NCI-H2029 (cell line): ENCODE data around the gene CCR7.

Source experiments
- DNase-seq: peaks from one replicate; lab custom pipeline; 2025; lab: John Stamatoyannopoulos, UW

The CCR7 gene, protein sequence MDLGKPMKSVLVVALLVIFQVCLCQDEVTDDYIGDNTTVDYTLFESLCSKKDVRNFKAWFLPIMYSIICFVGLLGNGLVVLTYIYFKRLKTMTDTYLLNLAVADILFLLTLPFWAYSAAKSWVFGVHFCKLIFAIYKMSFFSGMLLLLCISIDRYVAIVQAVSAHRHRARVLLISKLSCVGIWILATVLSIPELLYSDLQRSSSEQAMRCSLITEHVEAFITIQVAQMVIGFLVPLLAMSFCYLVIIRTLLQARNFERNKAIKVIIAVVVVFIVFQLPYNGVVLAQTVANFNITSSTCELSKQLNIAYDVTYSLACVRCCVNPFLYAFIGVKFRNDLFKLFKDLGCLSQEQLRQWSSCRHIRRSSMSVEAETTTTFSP

DNA sequence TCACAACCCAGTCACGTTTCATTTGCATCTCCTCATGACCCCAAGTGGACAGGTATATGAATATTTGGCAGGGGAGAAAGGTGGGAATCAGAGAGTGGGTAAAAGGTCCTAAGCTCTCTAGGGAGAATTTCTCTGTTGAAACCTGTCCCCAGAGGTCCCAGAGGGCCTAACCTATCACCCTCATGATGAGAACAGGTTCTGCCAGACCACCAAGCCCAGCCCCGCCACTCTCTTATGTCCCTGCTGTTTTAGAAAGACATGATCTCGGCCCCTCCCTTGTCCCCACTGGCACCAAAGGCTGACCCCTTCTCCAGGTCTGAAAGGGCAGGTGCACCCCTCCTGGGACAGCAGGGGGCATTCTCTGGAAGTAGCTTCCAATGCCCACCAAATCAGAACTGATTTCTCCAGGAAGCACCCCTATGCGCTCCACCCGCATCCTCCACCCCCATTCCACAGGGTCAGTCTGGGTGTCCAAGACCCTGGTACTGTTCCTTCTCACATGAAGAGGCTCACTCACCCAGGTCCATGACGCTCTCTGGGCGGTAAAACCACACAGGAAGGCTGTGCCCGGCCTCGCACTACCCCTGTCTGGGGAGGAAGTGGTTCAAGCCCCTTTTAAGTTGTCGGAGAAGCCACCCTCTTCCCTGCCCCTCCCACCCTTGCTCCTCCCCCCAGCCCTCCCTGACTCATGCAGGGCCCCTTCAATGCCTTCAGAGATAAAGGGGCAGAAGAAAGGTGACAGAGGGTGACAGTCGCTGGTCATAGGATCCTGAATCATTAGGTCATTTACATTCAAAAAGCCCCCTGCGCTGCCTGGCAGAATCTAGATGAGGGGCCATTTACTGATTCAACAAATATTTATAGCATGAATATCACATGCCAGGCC is at the start of gene CCR7:
Gene CCR7 (minus strand): TSS at position 590 of the 886 bp plus-strand sequence. CDS start 63 bp downstream, at position 527.
- no peak for DNase-seq

DNA sequence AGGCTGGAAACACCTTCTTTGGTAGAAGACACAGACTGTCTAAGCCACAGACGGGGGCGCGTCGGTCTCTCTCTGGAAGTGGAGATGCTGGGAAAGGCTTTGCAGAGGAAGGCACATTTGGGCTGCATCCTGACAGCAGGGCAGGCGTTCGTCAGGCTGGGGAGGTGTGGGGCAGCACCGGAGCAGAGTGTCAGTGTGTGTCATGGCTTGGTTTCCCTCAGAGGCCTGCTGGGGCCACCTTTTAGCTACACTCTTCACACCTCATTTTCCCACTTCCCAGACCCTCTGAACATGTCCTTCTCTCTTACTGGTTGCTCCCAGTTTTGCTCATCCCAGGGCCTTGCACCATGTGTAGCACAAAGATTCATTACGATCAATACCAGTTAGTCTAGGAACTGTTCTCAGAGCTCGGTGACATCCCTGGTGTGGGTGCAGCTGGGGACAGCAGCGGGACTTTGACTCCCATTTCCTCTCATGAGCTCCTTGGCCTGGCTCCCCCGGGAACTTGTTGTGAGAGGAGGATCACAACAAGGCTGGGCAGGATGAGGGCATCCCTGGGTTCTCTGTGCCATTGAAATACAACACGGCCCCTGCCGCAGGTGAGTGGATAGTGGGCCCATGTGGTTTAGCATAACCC is 49.3 kb upstream of the CCR7 start:
- no peak for DNase-seq

DNA sequence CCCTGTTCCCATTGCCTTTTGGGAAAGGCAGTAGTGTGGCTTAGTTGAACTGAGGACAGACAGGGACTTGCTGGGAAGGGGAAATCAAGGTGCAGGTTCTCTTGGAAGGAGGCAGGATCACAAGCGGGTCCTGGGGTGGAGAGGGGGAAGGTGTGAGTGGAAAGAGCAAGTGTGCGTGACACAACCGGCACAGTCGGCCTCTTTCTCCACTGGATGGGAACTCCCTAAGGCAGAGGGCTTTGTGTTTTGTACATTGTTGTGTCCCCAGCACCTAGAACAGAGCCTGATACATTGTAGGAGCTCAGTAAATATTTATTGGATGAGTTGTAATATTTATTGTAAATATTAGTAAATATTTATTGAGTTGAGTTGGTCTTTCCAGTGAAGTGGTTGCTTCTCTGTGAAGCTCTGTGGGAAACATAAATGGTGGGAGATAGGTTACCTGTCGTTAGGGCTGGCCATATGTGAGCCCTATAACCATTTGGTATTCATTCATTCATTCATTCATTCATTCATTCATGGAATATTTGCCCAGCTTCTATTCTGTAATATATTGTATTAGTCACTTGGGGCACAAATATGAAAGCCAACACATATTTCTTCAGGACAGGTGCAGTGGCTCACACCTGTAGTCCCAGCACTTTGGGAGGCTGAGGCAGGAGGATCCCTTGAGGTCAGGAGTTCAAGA is 48.3 kb upstream of the CCR7 start:
- DNase-seq, result no peak

DNA sequence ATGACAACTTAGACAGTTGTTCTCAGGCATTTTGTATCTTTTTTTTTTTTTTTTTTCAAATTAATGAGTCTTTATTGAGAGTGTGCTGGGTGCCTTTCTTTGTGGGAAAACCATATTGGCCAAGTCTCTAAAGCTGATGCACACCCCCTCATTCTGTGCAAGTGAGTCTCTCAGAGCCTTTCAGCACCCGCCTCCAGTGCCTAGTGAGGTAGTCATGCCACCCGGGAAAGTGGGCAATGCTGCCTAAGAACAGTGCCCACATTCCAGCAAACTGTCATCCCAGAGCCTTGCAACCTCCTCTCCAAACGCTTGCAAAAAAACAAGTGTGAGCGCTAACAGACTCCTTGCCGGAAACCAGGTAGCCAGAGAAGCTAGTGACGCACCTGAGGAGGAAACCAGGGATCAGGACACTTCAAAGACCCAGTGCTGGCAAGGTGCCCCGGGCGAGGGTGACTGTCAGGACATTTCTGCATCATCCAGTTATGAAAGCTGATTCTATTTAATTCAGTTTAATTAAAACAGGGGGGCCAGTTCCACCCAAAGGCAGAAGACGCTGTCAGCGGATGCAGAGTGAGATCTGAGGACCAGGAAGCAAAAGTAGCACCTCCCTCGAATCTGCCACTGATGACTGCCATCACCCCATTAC is 47.5 kb upstream of the CCR7 start:
- peak; percentile 31 for DNase-seq

DNA sequence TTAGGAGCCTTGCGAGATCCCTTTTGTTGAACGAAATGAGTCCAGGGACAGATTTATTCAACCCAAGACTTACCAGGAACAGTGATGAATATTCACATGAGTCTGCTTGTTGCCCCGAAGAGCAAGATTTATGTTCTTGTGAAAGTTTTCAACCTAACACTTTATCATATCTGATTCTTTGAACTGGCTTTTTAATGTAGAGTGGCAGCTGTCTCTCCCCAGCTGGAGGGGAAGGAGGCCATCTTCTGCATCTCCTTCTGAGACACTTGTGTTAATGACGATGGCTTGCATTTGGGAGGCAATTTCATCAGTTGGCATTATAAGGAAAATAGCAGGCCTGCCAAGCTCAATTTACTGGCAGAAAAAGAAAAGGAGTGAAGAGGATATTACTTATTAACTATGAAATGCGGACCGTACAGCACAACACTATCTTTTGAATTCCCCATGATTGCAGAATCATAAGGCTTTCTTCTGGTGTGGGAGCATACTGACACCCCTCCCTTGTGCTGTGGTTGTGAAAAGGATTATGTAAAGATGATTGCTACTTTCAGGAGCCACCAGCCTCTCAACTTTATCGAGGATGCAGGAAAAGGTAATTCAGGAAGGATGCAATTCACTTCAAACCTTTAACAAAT is 46.7 kb upstream of the CCR7 start:
- no peak for DNase-seq

DNA sequence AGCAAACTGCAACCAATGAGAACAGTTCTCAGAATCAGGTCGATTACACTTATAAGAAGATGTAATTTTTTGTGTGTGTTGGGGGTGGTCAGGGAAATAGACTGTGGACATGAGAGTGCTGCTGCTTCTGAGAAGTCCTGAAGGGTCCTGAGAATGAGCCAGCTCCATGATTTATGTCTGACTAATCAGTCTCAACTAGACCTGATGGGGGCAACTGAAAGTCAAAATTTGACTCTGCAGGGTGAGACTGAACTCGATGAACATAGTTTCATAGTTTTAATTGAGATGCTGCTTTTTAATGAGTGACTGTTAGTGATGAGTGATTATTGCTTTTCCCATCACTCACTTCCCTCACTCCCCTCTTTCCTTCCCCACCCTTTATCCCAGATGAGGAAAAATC is 45.1 kb upstream of the CCR7 start:
- no peak for DNase-seq

DNA sequence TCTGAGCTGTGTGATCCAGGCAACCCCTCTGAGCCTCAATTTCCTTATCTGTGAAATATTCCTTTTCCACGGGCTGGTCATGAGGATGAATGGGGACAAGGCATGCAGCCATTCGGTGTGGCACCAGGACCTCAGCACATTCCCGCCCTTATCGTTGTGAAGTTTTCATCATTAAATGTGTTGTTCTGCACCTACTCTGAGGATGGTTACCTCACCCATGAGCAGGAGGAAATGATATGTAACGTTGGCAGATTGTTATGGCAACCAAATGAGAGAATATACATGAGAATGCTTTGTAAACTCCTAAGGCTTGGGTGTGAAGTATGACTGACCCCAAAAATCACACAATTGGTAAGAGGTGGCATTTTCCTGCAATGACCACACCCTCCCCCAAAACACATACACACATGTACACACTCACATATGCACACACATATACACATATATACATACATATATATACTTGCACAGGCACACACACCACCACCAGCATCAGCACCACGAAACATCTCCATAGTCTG is 42.8 kb upstream of the CCR7 start:
- no peak for DNase-seq

DNA sequence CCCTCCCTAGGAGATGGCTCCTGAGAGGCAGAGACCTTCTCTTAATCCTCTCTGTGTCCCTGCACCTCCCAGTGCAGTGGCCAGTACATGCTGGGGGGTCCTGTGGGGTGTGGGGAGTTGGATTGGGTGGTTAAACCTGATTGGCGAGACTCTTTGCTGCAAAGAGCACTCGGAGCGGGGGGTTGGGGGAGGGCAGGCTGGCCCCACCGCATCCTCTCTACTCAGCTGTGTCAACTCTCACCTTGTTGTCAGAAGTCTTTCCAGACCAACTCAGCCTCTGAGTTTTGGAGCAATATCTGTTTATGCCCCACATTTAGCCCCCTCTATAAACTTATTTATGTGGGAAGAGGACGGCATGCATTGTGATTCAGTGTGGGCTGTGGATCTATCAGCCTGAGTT is 42.4 kb upstream of the CCR7 start:
- no peak for DNase-seq

DNA sequence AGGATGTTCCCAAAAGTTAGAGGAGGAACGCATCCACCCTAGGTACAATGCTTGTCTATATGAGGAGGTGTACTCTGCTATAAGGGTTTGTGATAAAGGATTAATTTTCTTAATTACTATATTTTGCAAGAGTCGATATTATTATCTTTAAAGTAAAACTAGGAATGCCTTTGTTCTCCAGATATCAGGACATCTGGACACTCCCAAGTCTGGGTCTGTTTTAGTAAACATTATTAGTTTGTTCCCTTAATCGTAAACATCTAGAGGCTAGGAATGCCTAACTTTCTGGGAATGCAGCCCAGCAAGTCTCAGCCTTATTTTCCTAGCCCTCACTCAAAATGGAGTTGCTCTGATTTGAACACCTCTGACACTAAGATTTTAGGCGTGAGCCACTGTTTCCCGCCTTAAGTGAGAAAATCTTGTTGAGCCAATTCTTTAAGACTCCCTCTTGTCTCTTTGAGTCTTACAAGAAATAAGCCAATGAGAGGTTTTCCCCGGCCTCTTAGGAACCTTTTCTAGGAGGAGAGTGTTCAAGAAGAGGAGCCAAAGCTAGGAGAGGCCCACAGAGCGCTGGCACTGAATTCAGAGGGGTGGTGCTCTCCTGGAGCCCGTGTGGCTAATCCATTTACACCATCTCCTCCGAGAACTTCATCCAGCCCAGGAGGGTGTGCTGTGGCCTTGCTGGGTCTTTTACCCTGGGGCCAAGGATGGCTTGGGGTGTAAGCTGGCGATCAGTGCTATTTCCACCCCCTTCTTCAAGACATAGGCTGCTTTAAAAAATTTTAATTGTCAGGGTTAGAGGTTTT is 41.5 kb upstream of the CCR7 start:
- DNase-seq, result no peak

DNA sequence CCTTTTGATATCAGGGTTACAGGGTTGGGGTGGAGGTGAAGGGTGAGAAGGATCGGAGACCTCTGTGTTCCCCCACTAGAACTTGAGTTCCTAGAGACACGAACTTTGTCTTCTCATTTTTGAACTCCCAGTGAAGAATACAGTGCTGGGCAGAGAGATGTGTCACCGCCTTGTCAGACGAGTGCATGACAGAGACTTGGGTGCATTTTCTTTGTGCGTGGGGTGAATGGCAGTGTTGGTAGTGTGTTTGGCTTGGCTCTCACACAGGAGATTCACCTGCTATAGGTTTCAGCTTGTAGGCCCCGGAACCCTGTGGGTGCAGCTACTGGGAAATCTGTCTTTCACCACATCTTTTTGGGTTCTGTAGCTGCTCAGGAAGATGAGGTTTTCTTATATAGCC is 40.0 kb upstream of the CCR7 start:
- no peak for DNase-seq

DNA sequence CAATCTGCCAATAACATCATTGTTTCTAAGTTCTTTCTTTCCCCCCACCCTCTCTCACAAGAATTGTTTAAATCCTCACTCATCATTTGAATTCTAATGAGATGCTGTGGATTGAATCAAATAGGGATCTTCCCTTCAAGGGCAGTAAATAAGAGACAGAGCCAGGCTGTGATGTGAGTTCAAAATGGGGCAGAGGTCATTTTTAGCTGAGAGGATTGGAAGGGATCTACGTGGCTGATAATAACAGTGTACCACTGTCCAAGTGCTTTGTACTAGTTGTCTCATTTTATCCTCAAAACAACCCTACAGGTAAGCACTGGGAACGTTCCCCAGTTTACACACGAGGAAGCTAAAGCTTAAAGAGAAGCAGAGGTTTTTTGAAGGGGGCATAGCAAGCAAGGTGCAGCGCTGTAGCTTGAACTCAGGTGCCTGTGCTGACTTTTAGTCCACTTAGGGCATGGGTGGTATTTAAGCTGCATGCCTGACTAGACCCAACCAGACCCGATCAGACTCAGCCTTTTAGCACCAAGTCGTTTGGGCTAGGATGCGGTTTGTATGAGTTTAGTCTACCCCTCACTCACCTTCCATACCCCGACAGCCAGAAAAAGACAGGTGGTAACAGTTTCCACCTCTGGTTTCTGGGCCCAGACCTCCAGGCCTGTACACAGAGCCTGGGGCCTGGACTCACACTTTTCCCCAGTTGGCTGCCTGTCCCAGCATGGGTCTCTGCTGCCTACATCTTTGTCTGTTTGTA is 39.2 kb upstream of the CCR7 start:
- DNase-seq, result no peak

DNA sequence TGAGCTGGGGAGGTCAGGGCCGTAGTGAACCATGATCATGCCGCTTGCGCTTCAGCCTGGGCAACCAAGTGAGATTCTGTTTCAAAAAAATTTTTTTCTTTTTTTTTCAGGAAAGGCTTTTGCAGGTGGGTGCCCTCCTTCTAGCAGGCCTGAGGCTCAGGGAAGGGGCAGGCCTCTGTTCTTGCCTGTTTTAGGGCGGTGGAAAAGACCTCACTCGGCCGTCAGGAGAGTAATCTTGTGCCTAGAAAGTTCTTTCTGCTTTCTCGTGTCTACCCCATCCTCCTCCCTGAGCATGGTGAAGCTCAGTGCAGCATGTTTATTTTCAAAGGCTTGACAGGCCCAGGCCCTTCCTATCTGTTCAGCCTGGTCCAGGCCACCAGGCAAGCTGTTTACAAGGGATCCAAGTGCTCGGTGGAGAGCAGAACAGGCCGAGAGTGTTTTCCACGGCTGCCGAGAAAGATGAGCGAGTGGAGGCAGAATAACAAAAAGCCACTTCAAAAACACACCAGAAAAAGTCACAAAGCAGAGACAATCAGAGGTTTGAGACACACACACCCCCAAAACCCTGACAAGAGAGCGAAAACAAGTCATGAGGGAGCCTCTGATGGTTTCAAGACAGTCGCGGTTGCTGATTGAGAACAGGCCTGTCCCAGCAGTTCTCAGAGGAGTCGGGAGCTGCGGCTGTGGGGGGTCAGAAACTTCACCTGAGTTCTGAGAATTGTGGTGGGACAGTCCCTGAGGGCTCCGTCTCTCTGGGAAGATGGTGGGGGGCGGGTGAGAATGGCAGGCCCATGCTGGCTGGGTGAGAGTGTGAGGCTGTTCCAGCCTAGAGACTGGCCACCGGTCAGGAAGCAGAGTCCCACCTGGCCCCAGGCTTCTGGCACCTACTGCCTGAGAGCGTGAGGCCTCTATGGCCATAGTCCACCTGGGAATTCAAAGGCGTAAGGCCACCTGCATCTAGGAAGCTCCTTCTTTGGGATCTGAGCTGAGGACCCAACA is 37.5 kb upstream of the CCR7 start:
- DNase-seq, result no peak

DNA sequence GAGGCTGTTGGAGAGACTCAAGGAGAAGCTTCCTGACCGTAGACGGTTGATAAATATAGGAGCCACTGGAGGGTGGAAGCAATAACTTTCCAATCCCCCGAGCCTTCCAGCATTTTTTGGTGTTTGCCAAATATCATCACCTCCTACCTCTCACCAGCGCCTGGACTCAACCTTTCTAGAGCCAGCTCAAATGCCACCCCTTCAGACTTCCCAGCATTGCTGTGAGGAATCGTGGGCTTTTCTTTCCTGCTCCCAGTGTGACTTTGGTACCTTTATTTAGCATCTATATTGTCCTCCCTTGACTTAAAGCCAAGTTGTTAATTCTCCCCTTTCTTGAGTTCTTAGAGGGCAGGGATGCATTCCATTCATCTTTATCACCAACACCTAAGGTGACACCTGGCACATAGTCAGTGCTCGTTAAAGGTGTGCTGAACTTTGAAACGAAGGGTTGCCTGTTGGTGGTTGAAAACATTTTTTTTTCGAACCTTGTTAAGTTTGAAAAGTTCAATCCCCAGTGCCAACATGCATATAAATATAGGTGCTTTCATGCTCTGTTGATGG is 35.3 kb upstream of the CCR7 start:
- DNase-seq, result no peak

DNA sequence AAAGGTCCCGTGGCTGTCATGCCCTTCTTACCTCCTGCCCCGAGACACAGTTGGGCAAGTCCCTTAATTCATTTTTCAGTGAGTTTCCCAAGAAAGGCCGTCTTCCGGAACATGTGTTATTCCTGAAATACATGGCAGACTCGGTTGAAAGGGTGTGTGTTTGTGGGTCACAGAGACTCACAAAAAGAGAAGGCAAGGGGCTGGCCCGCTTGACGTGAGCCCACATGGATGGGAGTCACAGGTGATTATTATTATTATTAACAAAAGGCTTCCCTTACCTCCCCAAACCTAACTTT is 34.1 kb upstream of the CCR7 start:
- DNase-seq, result no peak

DNA sequence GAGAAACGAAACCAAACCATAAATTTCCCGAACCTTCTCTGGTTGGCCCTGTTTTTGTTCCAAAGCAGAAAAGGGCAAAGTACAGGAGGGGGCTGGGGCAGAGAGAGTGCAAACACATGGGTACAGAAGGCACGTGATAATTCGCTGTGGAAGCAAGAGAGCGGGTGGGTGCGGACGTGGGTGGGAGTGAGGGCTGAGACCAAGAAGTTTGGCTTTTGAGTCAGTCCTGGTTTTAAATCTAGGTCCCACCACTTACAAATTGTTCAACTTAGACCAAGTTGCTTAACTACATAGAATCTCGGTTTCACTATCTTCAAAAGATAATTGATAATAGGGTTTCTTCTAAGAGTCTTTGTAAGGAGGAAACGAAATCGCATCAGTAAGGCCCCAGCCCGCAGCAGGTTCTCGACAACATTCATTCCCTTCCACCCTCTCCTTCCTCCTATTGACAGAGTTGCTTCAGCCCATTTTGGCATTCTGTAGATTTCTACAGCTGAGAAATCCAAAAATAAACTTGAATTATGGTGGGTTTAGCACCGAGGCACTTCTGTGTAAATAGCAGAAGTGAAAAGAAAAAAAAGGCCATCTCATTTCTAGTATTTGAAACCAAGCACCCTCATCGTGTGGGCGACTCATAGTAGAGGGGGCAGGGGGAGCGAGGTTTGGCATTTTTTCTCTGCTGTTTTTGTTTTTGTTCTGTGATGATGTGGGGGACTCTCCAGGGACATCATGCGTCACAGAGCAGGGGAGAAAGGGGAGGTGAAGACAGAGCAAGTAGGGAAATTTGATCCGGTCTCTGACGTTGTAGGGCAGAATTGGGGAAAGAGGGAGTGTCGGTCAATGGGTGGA is 33.6 kb upstream of the CCR7 start:
- no peak for DNase-seq

DNA sequence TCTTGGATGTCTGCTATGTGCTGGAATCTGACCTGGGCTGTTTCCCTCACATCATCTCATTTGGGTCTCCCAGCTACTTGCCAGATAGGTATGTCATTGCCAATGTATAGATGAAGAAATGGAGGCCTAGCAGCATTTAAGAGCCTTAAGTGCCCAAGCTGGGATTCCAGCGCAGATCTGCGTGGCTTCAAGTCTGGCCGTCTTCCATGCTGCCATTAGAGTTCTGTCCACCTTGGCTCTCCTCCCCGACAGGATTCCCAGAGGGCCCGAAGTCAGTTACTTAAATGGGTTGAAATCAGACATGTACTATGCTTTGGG is 33.0 kb upstream of the CCR7 start:
- no peak for DNase-seq
